Hippocampal formation (tissue), 2 donors: ENCODE results near the gene RRAS.

Experiments used
- DNase-seq, 2 donors: peaks; one replicate each; lab custom pipeline; 2025; lab: John Stamatoyannopoulos, UW

RRAS gene

DNA sequence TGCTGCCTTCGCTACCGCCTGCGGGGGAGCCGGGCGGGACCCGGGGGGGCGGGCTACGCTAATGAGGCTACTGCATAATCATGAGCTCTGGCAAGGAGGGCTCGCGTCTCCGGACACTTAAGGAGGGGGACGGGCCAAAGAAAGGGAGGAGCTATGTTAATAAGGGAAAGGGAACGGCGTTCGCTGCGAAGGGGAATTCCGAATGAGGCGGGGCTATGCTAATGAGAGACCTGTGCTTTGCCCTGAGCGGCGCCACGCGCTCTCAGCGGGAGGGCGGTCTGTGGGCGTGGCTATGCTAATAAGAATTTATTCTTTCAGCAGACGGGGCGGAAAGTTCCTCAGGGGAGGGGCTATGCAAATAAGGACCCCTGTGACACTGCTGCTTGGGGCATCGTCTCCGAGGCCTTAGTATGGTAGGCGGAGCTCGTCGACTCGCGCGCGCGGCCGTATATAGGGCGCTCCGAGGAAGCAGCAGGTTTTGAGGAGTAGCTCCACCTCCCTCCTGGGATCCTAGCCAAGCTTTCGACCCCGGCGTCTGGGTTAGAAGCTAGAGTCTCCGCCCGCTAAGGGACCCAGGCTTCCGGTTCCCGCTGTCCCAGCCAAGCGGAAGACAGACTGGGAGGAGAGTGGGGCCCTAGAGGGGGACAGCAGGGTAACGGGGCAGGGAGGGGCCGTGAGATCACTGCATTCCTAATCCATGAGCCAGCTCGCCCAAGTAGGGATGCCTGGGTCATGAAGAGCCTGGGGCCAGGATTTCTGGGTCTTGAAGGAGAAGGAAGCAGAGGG is at the start of gene RRAS:
Gene RRAS, minus strand, starts transcription at position 31 of the 786 bp plus-strand sequence. CDS start 45 bp downstream, outside the sequence.
- DNase-seq: peak; percentile 98 to 99

DNA sequence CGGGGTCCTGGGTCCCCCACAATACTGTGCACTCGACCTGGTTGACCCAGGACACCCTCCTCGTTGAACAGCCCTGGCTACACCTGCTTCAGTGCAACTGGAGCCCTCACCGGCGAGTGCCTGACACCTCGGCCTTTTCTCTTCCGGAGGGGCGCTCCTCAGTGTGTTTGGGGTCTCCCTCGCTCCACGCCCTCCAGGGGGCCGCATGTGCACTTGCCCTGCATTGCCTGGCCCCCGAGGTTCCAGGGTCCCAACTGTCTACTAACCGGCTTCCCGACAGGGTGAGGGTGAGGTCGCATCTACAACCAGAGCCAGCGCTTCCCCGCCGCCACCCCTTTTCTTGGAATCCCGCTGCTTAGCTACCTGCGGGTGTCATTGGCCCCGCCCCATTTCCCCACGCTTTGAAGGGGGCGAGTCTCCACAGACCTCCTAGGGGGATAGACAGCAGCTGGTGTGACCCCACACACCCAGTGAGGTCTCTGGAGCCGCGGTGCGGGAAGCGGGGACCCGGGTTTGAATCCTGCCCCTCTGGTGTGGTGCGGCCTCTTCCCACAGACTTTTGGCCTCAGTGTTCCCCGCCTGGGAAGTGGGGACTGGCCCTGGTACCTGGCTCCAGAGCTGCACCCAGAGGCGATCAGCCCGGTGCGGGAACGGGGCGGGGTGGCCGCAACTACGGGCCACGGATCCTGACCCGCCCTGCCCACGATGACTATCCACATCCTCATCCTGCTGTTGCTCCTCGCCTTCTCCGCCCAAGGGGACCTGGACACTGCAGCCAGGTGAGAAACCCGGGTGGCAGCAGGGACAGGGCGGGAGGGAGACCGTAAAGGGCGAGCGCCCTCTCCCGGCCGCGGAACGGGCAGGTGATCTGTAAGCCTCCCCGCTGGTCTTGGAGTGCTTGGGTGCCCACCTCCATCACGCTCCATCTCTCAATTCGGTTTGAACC is 49.5 kb upstream of the RRAS start, which contains the start of gene ADM5:
Gene ADM5, plus strand, starts transcription at position 462 of the 946 bp plus-strand sequence. Its CDS starts 244 bp downstream, at position 706.
- peak in 1 of 2 donors; percentile 1 for DNase-seq

- no peak for DNase-seq
These were observed 48.7 kb upstream of the RRAS start for GRCh38 chr19:49688531-49689132.

GRCh38 chr19:49687566-49688316 is 47.8 kb upstream of the RRAS start:
- DNase-seq: no peak

DNA sequence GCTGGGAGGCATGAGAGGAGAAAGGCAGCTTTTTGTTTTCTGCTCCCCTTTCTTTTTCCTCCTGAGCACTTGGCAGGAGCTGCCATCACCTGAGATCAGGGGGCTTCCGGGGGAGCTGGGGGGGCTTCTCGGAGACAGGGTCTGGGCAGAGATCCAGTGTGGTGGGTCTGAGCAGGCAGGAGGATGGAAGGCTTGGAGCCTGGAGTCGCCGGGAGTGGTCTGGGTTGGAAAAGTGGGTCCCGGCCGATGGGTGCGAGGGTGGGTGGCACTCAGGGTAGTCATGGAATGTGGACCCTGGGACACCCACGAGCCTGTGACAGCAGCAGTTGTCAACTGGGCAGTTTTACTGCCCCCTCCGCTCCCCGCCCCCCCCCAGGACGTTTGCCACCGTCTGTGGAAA is 47.2 kb upstream of the RRAS start:
- DNase-seq: no peak

GRCh38 chr19:49686503-49687088 is 46.7 kb upstream of the RRAS start:
- DNase-seq: no peak

DNA sequence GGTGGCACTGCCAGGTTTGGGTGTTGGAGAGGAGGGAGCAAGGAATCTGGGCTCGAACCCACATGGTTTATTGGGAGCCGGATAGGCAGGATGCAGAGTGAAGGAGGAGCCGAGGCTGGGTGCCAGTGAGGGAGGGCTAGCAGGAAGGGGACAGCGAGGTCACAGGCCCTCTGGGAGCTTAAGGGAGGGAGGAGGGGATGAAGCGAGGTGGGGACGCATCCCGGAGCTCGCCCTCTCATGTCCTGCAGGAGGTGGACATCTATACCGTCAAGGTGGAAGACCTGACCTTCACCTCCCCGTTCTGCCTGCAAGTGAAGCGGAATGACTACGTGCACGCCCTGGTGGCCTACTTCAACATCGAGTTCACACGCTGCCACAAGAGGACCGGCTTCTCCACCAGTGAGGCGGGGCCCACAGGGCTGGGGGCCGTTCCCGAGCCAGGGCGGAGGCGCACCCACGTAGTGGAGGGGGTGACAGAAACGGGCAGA is 45.9 kb upstream of the RRAS start:
- no peak for DNase-seq

- no peak for DNase-seq
These were observed 45.1 kb upstream of the RRAS start for GRCh38 chr19:49684983-49685553.

DNA sequence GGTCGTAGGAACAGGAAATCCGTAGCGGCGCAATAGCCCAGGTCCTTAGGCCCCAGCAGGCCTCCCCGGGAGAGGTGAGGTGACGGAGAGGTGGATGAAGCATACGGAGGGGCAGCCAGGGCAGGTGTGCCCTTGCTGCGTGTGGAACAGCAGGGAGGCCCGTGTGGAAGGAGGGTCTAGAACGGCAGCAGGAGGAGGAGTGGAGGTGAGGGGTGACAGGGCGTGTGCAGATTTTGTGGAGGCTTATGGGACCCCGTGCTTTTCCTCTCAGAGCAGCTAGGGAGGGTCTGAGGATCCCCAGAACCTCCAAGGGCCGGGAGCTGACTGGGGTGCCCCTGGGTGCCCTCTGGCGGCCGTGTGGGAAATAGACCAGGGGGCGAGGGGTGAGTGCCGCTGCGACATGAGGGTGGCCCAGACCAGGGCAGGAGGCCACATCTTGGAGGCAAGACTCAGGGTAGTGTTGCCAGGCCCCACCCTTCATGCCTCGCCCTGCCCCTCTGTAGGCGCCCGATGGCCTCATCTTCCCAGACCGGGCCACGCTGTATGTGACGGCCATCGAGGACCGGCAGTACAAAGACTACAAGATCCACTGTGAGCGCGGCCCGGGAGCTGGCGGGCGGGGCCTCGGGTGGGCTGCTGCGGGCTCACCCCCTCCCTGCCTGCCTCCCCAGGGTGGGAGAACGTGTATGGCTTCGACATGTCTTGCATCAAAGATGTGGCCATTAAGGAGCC is 44.5 kb upstream of the RRAS start:
- no peak for DNase-seq

DNA sequence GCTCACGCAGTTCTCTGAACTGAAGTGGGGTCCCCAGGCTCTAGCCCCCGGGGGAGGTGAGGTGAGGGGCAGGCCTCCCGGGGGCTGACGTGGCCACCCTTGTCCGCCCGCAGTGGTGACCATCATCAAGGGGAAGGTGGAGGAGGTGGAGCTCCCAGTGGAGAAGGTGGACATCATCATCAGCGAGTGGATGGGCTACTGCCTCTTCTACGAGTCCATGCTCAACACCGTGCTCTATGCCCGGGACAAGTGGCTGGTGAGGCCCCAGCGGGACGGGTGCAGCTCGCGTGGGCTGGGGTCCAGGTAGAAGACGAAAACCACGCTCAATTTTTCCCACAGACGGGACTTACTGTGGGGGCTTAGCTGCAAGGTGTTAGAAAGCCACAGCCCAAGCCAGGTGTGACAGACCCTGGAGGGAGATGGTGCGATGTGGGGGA is 43.9 kb upstream of the RRAS start:
- DNase-seq: no peak

GRCh38 chr19:49682274-49682673 is 42.3 kb upstream of the RRAS start:
- DNase-seq: no peak

GRCh38 chr19:49681830-49682229 is 41.9 kb upstream of the RRAS start:
- DNase-seq: no peak

DNA sequence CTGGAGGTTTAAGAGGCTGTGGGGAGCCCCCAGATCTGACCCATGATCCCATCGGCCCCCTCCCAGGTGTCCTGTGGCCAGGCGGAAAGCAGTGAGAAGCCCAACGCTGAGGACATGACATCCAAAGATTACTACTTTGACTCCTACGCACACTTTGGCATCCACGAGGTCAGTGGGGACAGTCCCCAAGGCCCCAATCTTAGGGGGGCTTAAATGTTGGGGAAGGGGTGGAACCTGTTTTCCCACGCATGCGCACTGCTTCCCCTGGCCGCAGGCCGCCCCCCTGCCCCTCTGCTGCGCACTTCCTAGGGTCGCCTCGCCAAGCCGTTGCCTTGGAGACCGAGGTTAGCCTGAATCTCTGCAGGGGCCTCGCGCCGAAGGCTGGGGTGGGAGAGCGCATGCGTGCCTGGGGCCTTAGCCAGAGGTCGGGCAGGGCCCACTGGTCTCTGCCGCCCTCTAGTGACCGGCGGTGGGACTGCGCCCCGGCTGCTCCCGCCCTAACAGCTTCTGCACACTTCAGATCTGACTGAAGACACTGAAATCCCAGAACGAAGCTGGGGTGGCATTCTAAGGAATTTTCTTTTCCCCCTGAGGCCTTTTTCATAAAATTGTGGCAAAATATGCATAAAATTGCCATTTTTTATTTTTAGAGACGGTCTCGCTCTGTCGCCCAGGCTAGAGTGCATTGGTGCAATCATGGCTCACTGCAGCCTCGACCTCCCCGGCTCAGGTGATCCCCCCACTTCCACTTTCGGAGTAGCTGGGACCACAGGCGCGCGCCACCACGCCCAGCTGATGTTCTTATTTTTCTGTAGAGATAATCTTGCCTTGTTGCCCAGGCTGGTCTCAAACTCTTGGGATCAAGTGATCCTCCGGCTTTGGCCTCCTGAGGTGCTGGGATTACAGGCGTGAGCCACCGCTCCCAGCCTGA is 40.7 kb upstream of the RRAS start:
- DNase-seq: peak; percentile 74 to 75

DNA sequence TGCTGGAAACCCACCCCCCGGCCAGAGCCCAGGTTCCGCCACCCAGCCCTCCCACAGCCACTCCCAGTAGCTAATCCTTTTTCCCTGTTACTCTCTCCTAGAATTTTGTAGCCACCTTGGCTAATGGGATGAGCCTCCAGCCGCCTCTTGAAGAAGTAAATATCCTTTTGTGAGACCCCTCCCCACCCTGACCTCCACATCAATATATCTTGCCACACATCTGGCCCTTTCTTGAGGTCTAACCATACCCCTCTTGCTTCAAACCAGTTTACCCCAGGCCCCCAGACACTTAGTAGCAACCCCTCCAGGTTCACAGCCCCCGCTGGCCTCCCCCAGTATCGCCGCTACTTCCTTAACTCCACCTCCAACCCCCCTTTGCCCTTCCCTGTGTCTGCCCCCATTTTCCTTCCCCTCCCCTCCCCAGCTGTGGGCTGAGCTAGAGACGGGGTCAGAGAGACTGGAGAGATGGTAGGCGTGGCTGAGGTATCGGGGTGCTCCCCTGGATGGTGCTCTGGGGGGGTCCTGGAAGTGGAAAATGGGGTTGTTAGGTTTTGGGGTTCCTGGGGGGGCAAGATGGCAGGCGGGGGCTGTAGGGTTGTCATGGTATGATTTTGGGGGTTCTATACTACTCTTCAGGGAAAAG is 39.9 kb upstream of the RRAS start:
- no peak for DNase-seq

DNA sequence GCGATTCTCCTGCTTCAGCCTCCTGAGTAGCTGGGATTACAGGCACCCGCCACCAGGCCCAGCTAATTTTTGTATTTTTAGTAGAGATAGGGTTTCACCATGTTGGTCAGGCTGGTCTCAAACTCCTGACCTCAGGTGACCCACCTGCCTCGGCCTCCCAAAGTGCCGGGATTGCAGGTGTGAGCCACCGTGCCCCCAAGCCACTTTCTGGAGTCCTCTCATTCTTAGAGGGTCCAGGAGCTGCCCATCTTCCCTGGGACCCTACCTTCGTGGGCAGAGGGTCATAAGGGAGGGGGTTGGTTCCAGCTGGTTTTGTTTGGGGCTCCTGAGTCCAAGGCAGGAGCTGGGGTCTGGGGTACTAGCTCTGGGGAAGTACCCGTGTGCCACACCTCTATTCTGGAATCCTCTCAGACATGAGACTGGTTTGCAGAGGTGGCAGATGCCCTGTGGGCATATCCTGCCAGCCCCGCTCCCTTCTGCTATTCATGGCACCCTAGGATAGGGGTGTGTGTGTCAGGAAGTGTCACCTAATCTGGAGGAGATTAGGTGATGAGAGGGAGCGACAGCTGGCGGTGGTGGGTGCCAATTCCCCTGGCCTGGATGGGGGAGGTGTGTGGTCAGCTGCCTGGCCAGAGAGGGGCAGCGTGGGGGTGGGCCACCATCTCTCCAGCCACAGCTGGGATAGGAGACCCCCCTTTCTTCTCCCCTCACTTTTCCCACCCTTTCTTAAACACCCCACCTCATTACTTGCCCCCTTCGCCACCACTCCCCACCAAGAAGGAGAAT is 39.2 kb upstream of the RRAS start:
- no peak for DNase-seq

DNA sequence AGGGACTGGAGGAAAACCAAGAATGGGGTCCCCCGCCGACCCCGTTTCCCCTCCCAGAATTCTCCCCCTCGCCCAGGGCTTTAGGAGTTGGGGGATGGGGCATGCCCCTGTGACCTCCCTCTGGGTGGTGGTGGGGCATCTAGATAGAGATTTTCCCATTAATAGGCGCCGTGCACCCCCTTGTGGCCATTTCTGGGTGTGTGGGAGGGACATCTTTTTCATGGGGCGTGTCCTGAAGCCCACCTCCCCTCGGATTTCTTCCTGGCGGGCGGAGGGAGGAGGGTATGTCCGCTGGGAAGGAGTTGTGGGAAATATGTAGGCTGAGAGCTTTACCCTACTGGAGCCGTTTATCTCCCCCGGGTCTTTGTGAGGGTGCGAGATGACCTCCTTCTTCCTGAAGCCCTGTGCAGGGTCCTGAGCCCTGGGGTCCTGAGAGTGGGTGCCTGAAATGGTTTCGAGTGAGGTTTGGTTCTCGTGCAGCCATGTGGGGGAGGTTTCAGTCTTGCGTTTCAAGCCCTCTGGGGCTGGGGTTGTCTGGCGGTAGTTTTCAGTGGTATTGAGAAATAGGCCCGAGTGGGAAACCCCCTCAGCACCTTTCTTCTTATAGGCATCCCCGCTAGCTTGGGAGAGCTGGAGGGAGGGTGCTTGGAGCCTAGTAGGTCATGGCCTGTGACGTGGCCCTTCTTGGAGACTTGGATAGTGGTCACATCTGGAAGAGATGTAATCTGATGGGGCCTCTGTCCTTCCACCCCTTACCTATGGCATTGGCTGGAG is 38.1 kb upstream of the RRAS start:
- peak; percentile 18 to 24 for DNase-seq
